B cell (primary cell): ENCODE data around the gene CHCHD6. TPM values are rescaled to one million over a fixed set of nuclear protein-coding genes. Genes with fewer than 3 reads are reported as not detected.

ENCODE experiments used
- ATAC-seq: fragments of 200-7000 bp; cut with Tn5 transposase; one replicate; pipeline ENCODE4 v1.10.0; 2021; ENCODE audit warnings: low read depth, mild to moderate bottlenecking, moderate number of reproducible peaks, moderate library complexity
- CTCF ChIA-PET: fragments of 350-600 bp; sonication (Branson Sonifier 250); formaldehyde crosslinking; loops from one replicate; lab custom pipeline; 2021; ENCODE audit warnings: antibody characterized with exemption, inconsistent platforms; lab: Charles Lee
- POLR2A ChIA-PET: fragments of 350-600 bp; sonication (Branson Sonifier 250); formaldehyde crosslinking; loops from one replicate; lab custom pipeline; 2021; ENCODE audit warnings: antibody characterized with exemption; lab: Charles Lee
- DNase-seq: peaks from one replicate; pipeline ENCODE4 v3.0.0; 2013
- H2AFZ ChIP-seq: 2 replicates; pipeline ENCODE4 v1.6.1; 2012; ENCODE audit warnings: mild to moderate bottlenecking, low read depth, low read length; ENCODE audit not compliant: insufficient read depth, poor library complexity, severe bottlenecking
- H3K27ac ChIP-seq, 2 donors: 1 replicate in 1 of 2; 2 replicates in 1 of 2; pipeline ENCODE4 v1.5.1; 2012 to 2013; ENCODE audit warnings: low read length in 2 of 2, mild to moderate bottlenecking in 2 of 2, moderate library complexity in 1 of 2
- H3K27me3 ChIP-seq, 4 experiments: fragments of 200-600 bp in 1 of 4; sonication (generic) in 1 of 4; replicated peaks in 1 of 4; 1 replicate in 2 of 4; 2 replicates in 2 of 4; pipeline versions ENCODE4 v1.6.1 to v1.7.0; 2013 to 2016; ENCODE audit warnings: low read length in 3 of 4, mild to moderate bottlenecking in 2 of 4, mixed read lengths in 1 of 4, moderate library complexity in 1 of 4; ENCODE audit not compliant: insufficient read depth in 4 of 4, control insufficient read depth in 3 of 4; ENCODE audit errors: control extremely low read depth in 1 of 4
- H3K36me3 ChIP-seq, 2 experiments: replicated peaks in 1 of 2; 1 replicate in 1 of 2; 2 replicates in 1 of 2; pipeline versions ENCODE4 v1.6.1 to v1.7.1; 2013; ENCODE audit warnings: low read length in 1 of 2; ENCODE audit not compliant: insufficient read depth in 2 of 2, control insufficient read depth in 1 of 2; ENCODE audit errors: control extremely low read depth in 1 of 2, extremely low read depth in 1 of 2
- H3K4me1 ChIP-seq, 2 donors: fragments of 200-600 bp in 1 of 2; sonication (generic) in 1 of 2; 1 replicate in 1 of 2; 2 replicates in 1 of 2; pipeline versions ENCODE4 v1.5.1 to v1.6.1; 2013 to 2017; ENCODE audit warnings: low read length in 2 of 2; ENCODE audit not compliant: control insufficient read depth in 2 of 2, insufficient read depth in 2 of 2
- H3K4me2 ChIP-seq: replicated peaks from 2 replicates; pipeline ENCODE3; 2012; ENCODE audit warnings: mild to moderate bottlenecking, low read depth, low read length; ENCODE audit not compliant: poor library complexity, severe bottlenecking
- H3K4me3 ChIP-seq, 5 experiments: fragments of 200-600 bp in 1 of 5; sonication (generic) in 1 of 5; 1 replicate in 3 of 5; 2 replicates in 2 of 5; pipeline versions ENCODE4 v1.5.1 to v1.7.0; 2011 to 2016; ENCODE audit warnings: low read length in 4 of 5, mild to moderate bottlenecking in 4 of 5, low read depth in 2 of 5, control low read depth in 1 of 5, moderate library complexity in 1 of 5; ENCODE audit not compliant: insufficient read depth in 1 of 5; ENCODE audit errors: control extremely low read depth in 1 of 5, extremely low read depth in 1 of 5
- H3K79me2 ChIP-seq: fragments of 200-600 bp; sonication (generic); one replicate; pipeline ENCODE4 v1.6.0; 2016; ENCODE audit warnings: low read length; ENCODE audit not compliant: control insufficient read depth, insufficient read depth
- H3K9ac ChIP-seq: fragments of 200-600 bp; sonication (generic); 2 replicates; pipeline ENCODE4 v1.6.1; 2017; ENCODE audit warnings: mild to moderate bottlenecking, low read length, moderate library complexity
- H3K9me3 ChIP-seq, 3 donors: one replicate each; pipeline versions ENCODE4 v1.6.1 to v1.7.1; 2013; ENCODE audit warnings: low read length in 2 of 3; ENCODE audit not compliant: control insufficient read depth in 2 of 3, insufficient read depth in 1 of 3; ENCODE audit errors: control extremely low read depth in 1 of 3
- H4K20me1 ChIP-seq: 2 replicates; pipeline ENCODE4 v1.6.0; 2012; ENCODE audit warnings: mild to moderate bottlenecking, low read length; ENCODE audit not compliant: insufficient read depth, control insufficient read depth, poor library complexity, severe bottlenecking
- H3K27ac Mint-ChIP-seq: one replicate; pipeline ENCODE4 v1.8.0; 2021; ENCODE audit warnings: mixed read lengths
- H3K27me3 Mint-ChIP-seq: one replicate; pipeline ENCODE4 v1.8.0; 2021; ENCODE audit warnings: mixed read lengths
- H3K4me1 Mint-ChIP-seq: one replicate; pipeline ENCODE4 v1.8.0; 2021; ENCODE audit warnings: mixed read lengths
- H3K4me3 Mint-ChIP-seq: one replicate; pipeline ENCODE4 v1.8.0; 2021; ENCODE audit warnings: mixed read lengths
- H3K9me3 Mint-ChIP-seq: one replicate; pipeline ENCODE4 v1.8.0; 2022; ENCODE audit warnings: mixed read lengths; ENCODE audit not compliant: insufficient read depth
- CTCF ChIP-seq: fragments of 200-600 bp; IDR thresholded peaks from one replicate; pipeline ENCODE4 v1.8.0; 2022; ENCODE audit warnings: antibody characterized with exemption, mild to moderate bottlenecking
- EZH2 ChIP-seq: IDR thresholded peaks from 2 replicates; pipeline ENCODE4 v1.6.1; 2012; ENCODE audit warnings: borderline replicate concordance, low read depth, mild to moderate bottlenecking, moderate library complexity, low read length; ENCODE audit not compliant: insufficient read depth, poor library complexity, severe bottlenecking
- WGBS: methylation state at CpG from one replicate; pipeline ENCODE4 v1.1.5; 2013; ENCODE audit warnings: missing lambda C conversion rate; ENCODE audit not compliant: insufficient coverage; 5-methylcytosine and 5-hydroxymethylcytosine counted together
- intact Hi-C: fragments of 100-400 bp; cut with micrococcal nuclease; formaldehyde crosslinking; loops from one replicate; pipeline ENCODE4 v1.10.0; 2022
- polyA plus RNA-seq: library from polyadenylated mRNA; depleted of rRNA; stranded (reverse); fragments of >200 nt; gene quantifications from 2 replicates; pipeline ENCODE4 v1.2.3, GENCODE V29; 2012
- total RNA-seq, 2 donors: library from RNA; stranded (reverse); fragments of 120-200 nt in 1 of 2; gene quantifications; 1 replicate in 1 of 2; 2 replicates in 1 of 2; pipeline versions ENCODE4 v1.2.3 to v1.2.4, GENCODE V29; 2013 to 2022

CHCHD6 gene
- total and polyA plus RNA-seq, 2 donors (not counting 1 experiment from before 2014, with no cell fraction given): 8.0 to 13.5 TPM

DNA sequence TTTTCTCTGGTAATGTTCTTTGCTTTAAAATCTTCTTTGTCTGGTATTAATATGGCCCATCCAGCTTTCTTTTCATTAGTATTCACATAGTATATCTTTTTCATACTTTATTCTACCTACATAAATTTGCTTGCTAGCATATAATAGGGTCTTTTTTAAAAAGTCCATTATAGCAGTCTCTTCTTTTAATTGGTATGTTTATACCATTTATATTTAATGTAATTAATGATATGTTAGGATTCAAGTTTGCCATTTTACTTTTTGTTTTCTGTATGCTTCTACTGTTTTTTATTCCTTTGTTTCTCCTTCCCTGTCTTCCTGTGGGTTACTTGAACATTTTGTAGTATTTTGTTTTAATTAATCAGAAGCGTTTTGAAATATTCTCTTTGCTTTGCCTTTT, 89.0 kb downstream of the CHCHD6 start:
- Histone ChIP-seq H4K20me1 (no peaks in the 10 kb centered on the region), H3K79me2 (no peaks in the 10 kb centered on the region), H2AFZ (no peak overlapping the region), H3K27ac (no peak overlapping the region), H3K4me2 (no peak overlapping the region), H3K4me1 (no peaks in the 10 kb centered on the region), H3K4me3 (no peak overlapping the region), H3K36me3 (no peaks in the 10 kb centered on the region), H3K9ac (no peak overlapping the region), H3K9me3 (peaks cover 4 to 11% (median 10%) of the 10 kb centered on the region in 3 donors), H3K27me3 (no peaks in the 10 kb centered on the region)
- no CpG with 5 or more reads among the region's 1 CpG for WGBS
- Mint-ChIP-seq H3K9me3 (peaks cover 3% of the 10 kb centered on the region), H3K27me3 (no peaks in the 10 kb centered on the region), H3K27ac (no peak overlapping the region), H3K4me3 (no peak overlapping the region), H3K4me1 (no peaks in the 10 kb centered on the region)
- CTCF ChIA-PET: no interaction called here
- TF ChIP-seq CTCF: no peak
- no peak for TF ChIP-seq EZH2
- intact Hi-C loops: no loop called here
- no peak for ATAC-seq
- no peak for DNase-seq
- POLR2A ChIA-PET: no interaction called here

DNA sequence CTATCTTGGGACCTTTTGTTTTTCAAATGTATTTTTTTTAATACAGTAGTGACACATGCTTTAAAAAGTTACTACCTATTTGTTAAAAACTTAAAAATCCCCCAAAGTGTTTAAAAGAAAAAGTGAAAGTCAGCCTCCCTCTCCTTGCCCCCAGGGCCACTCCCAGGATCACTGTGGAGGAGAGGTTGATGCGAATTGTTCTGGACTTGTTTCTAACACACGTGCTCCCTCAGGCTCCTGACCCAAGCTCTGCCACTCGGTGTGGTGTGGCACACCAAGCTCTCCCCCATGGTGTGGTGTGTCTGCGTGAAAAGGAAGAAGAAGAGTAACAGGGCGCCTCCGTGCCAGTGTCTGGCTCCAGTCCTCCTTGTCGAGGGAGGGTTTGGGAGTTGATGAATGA, 93.5 kb downstream of the CHCHD6 start:
- no peaks in the 10 kb centered on the region for H3K79me2 ChIP-seq
- no peaks in the 10 kb centered on the region for H3K4me1 Mint-ChIP-seq
- no peaks in the 10 kb centered on the region for H3K27me3 ChIP-seq
- peaks cover 6% of the 10 kb centered on the region for H3K9me3 Mint-ChIP-seq
- peaks cover 0 to 2% of the 10 kb centered on the region in 2 experiments for H3K36me3 ChIP-seq
- H3K27ac Mint-ChIP-seq: no peak overlapping the region
- H3K4me1 ChIP-seq: no peaks in the 10 kb centered on the region
- POLR2A ChIA-PET: no interaction called here
- WGBS: 93% methylated on average over 3 of the region's 7 CpGs
- H3K4me2 ChIP-seq: no peak overlapping the region
- TF ChIP-seq CTCF: no peak
- TF ChIP-seq EZH2: no peak
- H3K4me3 Mint-ChIP-seq: no peak overlapping the region
- DNase-seq (no peak), ATAC-seq (no peak)
- no peak overlapping the region for H3K27ac ChIP-seq
- CTCF ChIA-PET: no interaction called here
- no peaks in the 10 kb centered on the region for H3K27me3 Mint-ChIP-seq
- intact Hi-C loops: no loop called here
- no peaks in the 10 kb centered on the region for H4K20me1 ChIP-seq
- no peak overlapping the region for H3K9ac ChIP-seq
- H3K4me3 ChIP-seq: no peak overlapping the region
- H2AFZ ChIP-seq: no peak overlapping the region
- peaks cover 1 to 14% (median 9%) of the 10 kb centered on the region in 3 donors for H3K9me3 ChIP-seq
